ENCODE data around the gene SMIM34.
"Not testable (repeated sequence)": the region's sequence is repeated elsewhere in the genome, so short reads cannot be mapped to it uniquely, and the experiment has no call there.

Gene SMIM34, protein sequence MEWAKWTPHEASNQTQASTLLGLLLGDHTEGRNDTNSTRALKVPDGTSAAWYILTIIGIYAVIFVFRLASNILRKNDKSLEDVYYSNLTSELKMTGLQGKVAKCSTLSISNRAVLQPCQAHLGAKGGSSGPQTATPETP

GRCh38 chr21:34423805-34424204, at the start of gene SMIM34:
Gene SMIM34 (minus strand): TSS chr21:34423951. CDS start chr21:34423839, 112 bp downstream.
- not testable (repeated sequence) for H3K4me3 ChIP-seq (ENCODE audit: low read depth, low read length); DNase-seq (ENCODE audit: low read depth)

DNA sequence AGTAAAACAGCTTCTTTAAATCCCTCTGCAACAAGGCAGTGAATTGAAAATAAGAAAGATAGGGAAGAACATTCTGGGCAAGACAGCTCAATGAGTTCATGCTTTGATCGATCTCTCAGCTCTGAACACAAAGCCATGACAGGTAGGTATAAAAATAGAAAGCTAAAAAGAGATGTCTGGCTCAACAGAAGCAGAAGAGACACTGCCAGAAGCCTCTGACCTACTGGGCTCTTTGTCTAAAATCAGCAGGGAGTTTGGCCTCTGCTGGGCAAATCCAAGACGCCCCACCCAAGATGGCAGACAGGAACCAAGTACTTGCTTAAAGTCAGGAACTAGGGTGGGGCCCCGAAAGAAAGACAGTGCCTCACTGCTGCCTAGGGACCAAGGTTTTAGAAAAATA, 43.6 kb upstream of the SMIM34 start:
- DNase-seq (ENCODE audit: low read depth); H3K4me3 ChIP-seq (ENCODE audit: low read depth, low read length): not testable (repeated sequence)

- not testable (repeated sequence) for DNase-seq (ENCODE audit: low read depth); H3K4me3 ChIP-seq (ENCODE audit: low read depth, low read length)
Measured at GRCh38 chr21:34459426-34459825, 35.7 kb upstream of the SMIM34 start.

GRCh38 chr21:34458266-34458665, 34.5 kb upstream of the SMIM34 start:
- H3K4me3 ChIP-seq (ENCODE audit: low read depth, low read length); DNase-seq (ENCODE audit: low read depth): not testable (repeated sequence)

DNA sequence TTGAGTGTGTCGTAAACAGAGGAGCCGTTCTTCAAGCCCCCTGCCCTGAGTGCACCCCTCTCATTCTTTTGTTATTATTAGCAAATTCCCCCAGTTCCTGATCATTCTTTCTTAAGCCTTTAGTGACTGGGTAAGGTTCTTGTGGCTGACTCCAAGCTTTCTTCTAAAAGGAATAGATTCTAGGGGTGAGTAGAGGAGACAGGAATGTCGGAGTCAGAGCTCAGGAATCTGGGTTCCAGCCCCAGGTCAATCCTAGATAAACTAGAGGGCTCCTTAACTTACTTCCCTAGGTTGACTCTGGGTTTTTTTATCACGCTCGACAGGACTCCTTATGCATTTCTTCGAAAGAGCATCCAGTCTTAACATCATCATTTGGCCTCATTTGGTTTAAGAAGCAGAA, 32.4 kb upstream of the SMIM34 start:
- DNase-seq (ENCODE audit: low read depth); H3K4me3 ChIP-seq (ENCODE audit: low read depth, low read length): not testable (repeated sequence)

DNA sequence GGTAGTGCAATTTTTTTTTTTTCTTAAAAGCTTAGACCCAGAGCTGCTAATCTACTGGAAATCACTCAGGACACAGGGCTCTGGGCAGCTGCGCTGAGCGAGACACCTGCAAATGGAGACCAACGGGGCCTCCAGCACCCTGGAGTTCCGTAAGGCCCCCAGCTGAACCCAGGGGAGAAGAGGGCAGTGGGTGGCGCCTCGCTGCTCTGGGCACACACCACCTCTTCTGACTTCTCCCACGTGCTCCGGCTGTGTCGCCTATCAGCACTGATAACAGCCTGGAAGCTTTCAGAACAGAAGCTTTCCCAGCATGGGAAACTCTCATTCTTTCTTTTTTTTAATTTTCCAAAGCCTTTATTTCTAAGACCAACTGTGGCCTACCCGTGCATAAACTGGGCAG, 31.9 kb upstream of the SMIM34 start:
- DNase-seq (ENCODE audit: low read depth); H3K4me3 ChIP-seq (ENCODE audit: low read depth, low read length): not testable (repeated sequence)

DNA sequence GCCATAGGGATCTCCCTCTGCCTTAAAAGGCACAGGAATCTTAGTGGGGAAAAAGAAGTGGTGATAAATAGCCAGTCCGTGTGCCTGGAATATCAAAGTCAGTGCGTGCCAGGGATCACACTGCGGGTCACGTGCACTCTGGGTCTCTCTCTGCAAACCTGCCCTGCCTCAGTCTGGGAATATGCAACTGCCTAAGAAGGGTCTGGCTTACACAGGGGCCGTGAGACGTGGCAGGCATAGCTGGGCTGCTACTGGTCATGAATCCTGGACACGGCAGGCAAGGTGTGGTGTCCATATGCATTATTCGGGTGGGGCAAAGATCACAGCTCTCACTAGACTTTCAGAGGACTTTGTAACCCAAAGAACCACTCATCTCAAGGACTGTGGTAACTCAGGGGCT, 23.3 kb upstream of the SMIM34 start:
- not testable (repeated sequence) for H3K4me3 ChIP-seq (ENCODE audit: low read depth, low read length); DNase-seq (ENCODE audit: low read depth)

DNA sequence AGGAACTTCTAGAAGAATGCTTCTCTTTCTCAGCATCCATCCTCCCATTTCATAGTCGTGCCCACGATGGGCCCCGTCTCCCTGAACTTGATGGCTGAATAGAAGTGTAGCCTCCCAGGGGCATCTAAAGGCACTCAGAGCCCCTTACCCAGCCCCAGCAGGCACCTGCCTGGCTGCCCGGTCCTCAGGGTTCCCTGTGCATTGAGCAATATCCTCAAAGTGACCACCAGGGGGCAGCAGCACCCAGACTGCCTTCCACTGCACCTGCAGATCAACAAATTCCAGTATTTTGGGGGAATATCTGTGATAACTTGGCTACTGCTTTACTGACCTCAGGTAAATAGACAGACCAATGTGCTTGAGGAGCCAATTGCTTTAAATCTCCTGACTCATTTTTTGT, 19.7 kb upstream of the SMIM34 start:
- DNase-seq (ENCODE audit: low read depth); H3K4me3 ChIP-seq (ENCODE audit: low read depth, low read length): not testable (repeated sequence)

DNA sequence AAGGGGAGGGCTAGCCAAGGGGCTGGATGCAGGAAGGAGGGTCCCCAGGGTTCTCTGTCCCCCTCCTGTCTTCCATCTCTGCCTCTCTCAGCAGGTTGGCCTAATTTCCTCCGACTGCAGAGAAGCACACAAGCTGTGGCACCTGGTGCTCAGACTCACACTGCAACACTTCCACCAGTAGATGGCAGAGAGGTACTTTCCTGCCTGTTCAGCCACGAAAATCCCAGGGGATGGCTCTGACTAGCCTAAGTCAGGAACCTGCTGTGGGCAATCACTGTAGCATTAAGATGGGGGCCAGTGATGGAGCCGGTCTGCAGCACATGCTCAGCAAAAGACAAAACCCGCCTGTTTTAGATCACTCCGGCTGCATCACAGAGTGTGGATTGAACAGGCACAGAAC, 6.0 kb upstream of the SMIM34 start:
- not testable (repeated sequence) for DNase-seq (ENCODE audit: low read depth); H3K4me3 ChIP-seq (ENCODE audit: low read depth, low read length)

DNA sequence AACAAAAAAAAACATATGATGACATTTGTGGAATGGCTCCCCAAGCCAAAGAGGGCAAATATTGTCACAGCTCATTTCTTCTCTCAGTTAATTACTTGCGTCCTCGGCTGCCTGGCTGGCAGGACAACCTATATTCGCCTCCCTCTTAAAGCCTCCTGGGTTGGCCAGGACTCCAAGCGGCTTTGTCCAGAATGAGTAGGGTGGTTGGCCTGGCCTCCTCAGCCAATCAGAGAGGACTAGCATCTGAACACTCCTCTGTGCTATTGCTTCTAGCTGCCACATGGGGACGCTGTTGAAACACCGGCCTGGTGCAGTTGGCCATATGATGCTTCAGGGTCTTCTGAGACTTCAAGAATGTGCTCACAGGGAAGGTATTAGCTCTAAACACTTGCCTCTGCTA, 4.7 kb upstream of the SMIM34 start:
- DNase-seq (ENCODE audit: low read depth); H3K4me3 ChIP-seq (ENCODE audit: low read depth, low read length): not testable (repeated sequence)

GRCh38 chr21:34427339-34427738, 3.6 kb upstream of the SMIM34 start:
- H3K4me3 ChIP-seq (ENCODE audit: low read depth, low read length); DNase-seq (ENCODE audit: low read depth): not testable (repeated sequence)

GRCh38 chr21:34417448-34418077, 6.2 kb downstream of the SMIM34 start:
- not testable (repeated sequence) for H3K4me3 ChIP-seq (ENCODE audit: low read depth, low read length); DNase-seq (ENCODE audit: low read depth)

DNA sequence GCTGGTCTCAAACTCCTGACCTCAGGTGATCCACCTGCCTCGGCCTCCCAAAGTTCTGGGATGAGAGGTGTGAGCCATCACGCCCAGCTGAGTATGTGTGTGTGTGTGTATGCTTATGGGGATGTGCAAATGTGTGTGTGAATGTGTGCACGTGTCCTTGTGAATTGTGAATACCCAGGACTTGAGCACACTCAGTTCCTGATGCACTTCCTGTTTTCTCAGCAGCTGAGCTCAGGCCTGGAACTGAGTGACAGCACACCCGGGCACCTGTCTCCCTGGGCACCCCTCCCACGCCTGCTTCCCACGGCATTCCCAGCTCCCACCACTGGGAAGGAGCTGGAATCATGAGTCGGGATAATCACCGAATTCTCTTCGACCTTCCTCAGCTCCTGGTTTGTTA, 16.5 kb downstream of the SMIM34 start:
- DNase-seq (ENCODE audit: low read depth); H3K4me3 ChIP-seq (ENCODE audit: low read depth, low read length): not testable (repeated sequence)

GRCh38 chr21:34406676-34407075, 17.1 kb downstream of the SMIM34 start:
- not testable (repeated sequence) for DNase-seq (ENCODE audit: low read depth)

DNA sequence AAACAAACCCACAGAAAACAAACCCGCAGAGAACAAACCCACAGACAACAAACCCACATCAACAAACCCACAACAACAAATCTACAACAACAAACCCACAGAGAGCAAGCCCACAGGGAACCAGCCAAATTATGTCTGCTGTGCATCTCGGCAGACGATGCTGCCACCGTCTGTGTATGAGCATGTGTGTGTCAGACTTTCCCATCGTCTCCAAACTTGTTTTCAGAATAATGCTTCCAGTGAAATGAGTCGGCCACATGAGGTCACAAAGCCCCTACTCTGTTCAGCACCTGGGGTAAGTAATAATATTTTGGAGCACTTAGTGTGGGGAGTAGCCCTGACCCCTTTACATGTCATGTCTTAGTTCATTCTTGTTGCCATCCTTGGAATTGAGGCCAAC, 17.6 kb downstream of the SMIM34 start:
- H3K4me3 ChIP-seq (ENCODE audit: low read depth, low read length); DNase-seq (ENCODE audit: low read depth): not testable (repeated sequence)

More at GRCh38 chr21:34406676-34407075, 17.1 kb downstream of the SMIM34 start:
- not testable (repeated sequence) for H3K4me3 ChIP-seq (ENCODE audit: low read depth, low read length)

- H3K4me3 ChIP-seq (ENCODE audit: low read depth, low read length): not testable (repeated sequence)
Measured at GRCh38 chr21:34405686-34406085, 18.1 kb downstream of the SMIM34 start.

GRCh38 chr21:34404742-34405141, 19.0 kb downstream of the SMIM34 start:
- H3K4me3 ChIP-seq (ENCODE audit: low read depth, low read length); DNase-seq (ENCODE audit: low read depth): not testable (repeated sequence)

More at GRCh38 chr21:34405686-34406085, 18.1 kb downstream of the SMIM34 start:
- not testable (repeated sequence) for DNase-seq (ENCODE audit: low read depth)

- DNase-seq (ENCODE audit: low read depth); H3K4me3 ChIP-seq (ENCODE audit: low read depth, low read length): not testable (repeated sequence)
Measured at GRCh38 chr21:34400522-34400921, 23.2 kb downstream of the SMIM34 start.

DNA sequence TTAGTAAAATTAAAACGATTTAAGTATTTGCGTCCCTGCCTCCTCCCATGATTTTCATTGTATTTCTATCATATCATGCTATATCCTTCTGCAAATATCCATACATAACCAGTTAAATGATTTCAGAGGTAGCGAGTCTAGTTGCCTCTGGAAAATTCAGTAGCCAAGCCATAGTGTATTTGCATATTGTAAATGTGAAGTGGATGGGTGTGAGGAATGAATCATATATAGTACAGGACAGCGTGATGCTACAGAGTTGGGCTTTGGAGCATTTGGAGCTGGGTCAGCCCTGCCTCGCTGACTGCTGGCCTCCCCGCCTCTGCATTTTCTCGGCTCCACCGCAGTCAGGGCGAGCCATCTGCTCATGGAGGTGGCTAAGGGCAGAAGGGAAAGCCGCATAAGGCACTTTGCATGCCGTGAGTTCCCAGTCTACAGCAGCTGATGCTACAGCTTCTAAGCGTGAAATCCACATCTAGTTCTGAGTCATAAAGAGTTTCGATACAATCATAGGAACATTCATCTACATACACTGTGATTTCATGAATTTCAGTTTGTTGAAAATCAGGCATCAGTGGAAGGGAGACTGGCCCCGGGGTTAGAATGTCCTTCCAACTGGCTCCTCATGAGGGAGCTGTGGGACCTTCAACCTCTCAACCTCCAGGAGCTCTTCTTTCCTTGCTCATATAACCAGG, 39.9 kb downstream of the SMIM34 start:
- not testable (repeated sequence) for H3K4me3 ChIP-seq (ENCODE audit: low read depth, low read length)

GRCh38 chr21:34383138-34383537, 40.6 kb downstream of the SMIM34 start:
- not testable (repeated sequence) for DNase-seq (ENCODE audit: low read depth); H3K4me3 ChIP-seq (ENCODE audit: low read depth, low read length)

More for the DNA sequence above, 39.9 kb downstream of the SMIM34 start:
- DNase-seq (ENCODE audit: low read depth): not testable (repeated sequence)
